ENCODE results near the gene SALL3.

DNA sequence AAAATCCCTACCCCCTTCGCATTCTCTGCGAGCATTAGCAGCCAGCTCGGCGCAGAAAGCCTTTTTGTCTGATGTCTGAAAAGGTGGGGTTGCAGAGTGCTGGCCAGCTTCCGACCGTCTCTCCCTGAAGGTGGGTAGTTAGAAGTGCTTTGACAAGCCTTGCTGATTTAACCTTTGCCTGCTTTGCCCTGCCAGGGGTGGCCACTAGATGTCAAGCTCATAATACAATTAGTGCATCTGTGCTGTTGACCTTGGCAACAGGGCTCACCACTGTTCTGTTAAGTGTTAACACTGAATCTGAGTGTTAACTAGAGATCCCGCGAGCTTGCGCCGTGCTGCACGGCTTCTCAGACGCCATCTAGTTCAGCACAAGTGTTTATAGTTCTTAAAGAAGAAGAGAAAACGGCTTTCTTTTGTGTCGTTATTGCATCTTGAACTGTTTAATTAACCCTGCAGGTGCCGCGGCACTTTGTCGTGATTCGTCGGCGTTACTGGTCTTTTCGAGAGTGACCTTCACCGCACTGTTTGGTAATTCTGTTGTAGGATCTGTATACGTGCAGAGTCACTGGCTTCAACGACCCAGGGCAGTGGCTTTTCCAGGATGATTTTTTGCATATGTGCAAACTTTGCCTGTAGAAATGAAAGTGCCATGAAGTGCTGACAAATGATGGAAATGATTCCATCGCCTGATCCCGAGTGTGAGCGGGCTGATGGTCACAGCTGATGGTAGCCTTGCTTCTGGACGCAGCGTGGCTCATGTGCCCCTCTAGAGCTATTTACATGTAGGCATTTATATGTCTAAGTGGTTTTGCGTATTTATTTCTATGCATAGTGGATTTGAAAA lies 5.5 kb downstream of the SALL3 start:
- TF ChIP-seq, protein P1, sequence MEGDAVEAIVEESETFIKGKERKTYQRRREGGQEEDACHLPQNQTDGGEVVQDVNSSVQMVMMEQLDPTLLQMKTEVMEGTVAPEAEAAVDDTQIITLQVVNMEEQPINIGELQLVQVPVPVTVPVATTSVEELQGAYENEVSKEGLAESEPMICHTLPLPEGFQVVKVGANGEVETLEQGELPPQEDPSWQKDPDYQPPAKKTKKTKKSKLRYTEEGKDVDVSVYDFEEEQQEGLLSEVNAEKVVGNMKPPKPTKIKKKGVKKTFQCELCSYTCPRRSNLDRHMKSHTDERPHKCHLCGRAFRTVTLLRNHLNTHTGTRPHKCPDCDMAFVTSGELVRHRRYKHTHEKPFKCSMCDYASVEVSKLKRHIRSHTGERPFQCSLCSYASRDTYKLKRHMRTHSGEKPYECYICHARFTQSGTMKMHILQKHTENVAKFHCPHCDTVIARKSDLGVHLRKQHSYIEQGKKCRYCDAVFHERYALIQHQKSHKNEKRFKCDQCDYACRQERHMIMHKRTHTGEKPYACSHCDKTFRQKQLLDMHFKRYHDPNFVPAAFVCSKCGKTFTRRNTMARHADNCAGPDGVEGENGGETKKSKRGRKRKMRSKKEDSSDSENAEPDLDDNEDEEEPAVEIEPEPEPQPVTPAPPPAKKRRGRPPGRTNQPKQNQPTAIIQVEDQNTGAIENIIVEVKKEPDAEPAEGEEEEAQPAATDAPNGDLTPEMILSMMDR (IDR thresholded peaks at IDR 0.05; ENCODE audit: poor library complexity) = peak; percentile 29
- TF ChIP-seq EZH2 (IDR thresholded peaks at IDR 0.05; ENCODE audit: borderline replicate concordance) (peak; percentile 62), EZH2phosphoT487 (IDR thresholded peaks at IDR 0.05; ENCODE audit: low read depth, severe bottlenecking, unreplicated experiment) (no peak)
